GM23248 (cell line): ENCODE results near the gene GSN. TPM values are rescaled to one million over a fixed set of nuclear protein-coding genes. Genes with fewer than 3 reads are reported as not detected.

Experiments
- DNase-seq: peaks from one replicate; pipeline ENCODE4 v3.0.0-alpha.2; 2015
- H2AFZ ChIP-seq: fragments of 200-600 bp; sonication (generic); 2 replicates; pipeline ENCODE4 v1.6.1; 2016; ENCODE audit warnings: antibody characterized with exemption
- H3F3A ChIP-seq: fragments of 200-600 bp; sonication (generic); 2 replicates; pipeline ENCODE4 v1.6.1; 2016; ENCODE audit warnings: mild to moderate bottlenecking, antibody characterized with exemption, mixed run types; ENCODE audit not compliant: insufficient read depth
- H3K27ac ChIP-seq: fragments of 200-600 bp; sonication (generic); 2 replicates; pipeline ENCODE4 v1.5.1; 2016; ENCODE audit warnings: mild to moderate bottlenecking
- H3K27me3 ChIP-seq: fragments of 200-600 bp; sonication (generic); replicated peaks from 2 replicates; pipeline ENCODE4 v1.6.1; 2016; ENCODE audit warnings: mild to moderate bottlenecking; ENCODE audit not compliant: insufficient read depth
- H3K36me3 ChIP-seq: fragments of 200-600 bp; sonication (generic); 2 replicates; pipeline ENCODE4 v1.6.1; 2016; ENCODE audit warnings: low read depth, mild to moderate bottlenecking
- H3K4me1 ChIP-seq: fragments of 200-600 bp; sonication (generic); 2 replicates; pipeline ENCODE4 v1.6.1; 2016; ENCODE audit warnings: mild to moderate bottlenecking; ENCODE audit not compliant: insufficient read depth
- H3K4me2 ChIP-seq: fragments of 200-600 bp; sonication (generic); one replicate; pipeline ENCODE4 v1.6.1; 2016; ENCODE audit warnings: mild to moderate bottlenecking; ENCODE audit not compliant: unreplicated experiment
- H3K4me3 ChIP-seq: fragments of 200-600 bp; sonication (generic); 2 replicates; pipeline ENCODE4 v1.5.1; 2016; ENCODE audit warnings: mild to moderate bottlenecking
- H3K79me2 ChIP-seq: fragments of 200-600 bp; sonication (generic); 2 replicates; pipeline ENCODE4 v1.6.1; 2016; ENCODE audit warnings: mild to moderate bottlenecking; ENCODE audit not compliant: insufficient read depth
- H3K9ac ChIP-seq: fragments of 200-600 bp; sonication (generic); 2 replicates; pipeline ENCODE4 v1.6.1; 2016; ENCODE audit warnings: mild to moderate bottlenecking
- H3K9me2 ChIP-seq: fragments of 200-600 bp; sonication (generic); 2 replicates; pipeline ENCODE4 v1.6.1; 2016; ENCODE audit warnings: mixed run types, mild to moderate bottlenecking, moderate library complexity; ENCODE audit not compliant: insufficient read depth
- H3K9me3 ChIP-seq: fragments of 200-600 bp; sonication (generic); one replicate; pipeline ENCODE4 v1.6.1; 2017; ENCODE audit warnings: low read depth
- H4K20me1 ChIP-seq: fragments of 200-600 bp; sonication (generic); 2 replicates; pipeline ENCODE4 v1.6.0; 2016; ENCODE audit not compliant: insufficient read depth
- EZH2 ChIP-seq: fragments of 200-600 bp; sonication (generic); IDR thresholded peaks from 2 replicates; pipeline ENCODE4 v1.6.1; 2018; ENCODE audit warnings: antibody characterized with exemption, mild to moderate bottlenecking; ENCODE audit not compliant: insufficient read depth, poor library complexity, severe bottlenecking
- EZH2phosphoT487 ChIP-seq: fragments of 200-600 bp; sonication (generic); IDR thresholded peaks from 2 replicates; pipeline ENCODE4 v1.6.1; 2018; ENCODE audit warnings: antibody characterized with exemption, moderate library complexity, mild to moderate bottlenecking, low read depth; ENCODE audit not compliant: insufficient read depth
- WGBS, 2 experiments: methylation state at CpG; one replicate each; pipeline ENCODE4 v1.1.6; 2015 to 2017; ENCODE audit warnings: low lambda C conversion rate in 2 of 2, low coverage in 1 of 2; ENCODE audit errors: missing lambda C conversion rate in 2 of 2; 5-methylcytosine and 5-hydroxymethylcytosine counted together
- in situ Hi-C: fragments of 300-500 bp; cut with MboI; formaldehyde crosslinking; loops from 2 replicates; pipeline ENCODE4 v1.15.0; 2020
- polyA plus RNA-seq: library from polyadenylated mRNA; unstranded; fragments of >200 nt; fragmentation: Nextera tagmentation; extraction: Ambion mirVana; gene quantifications from 2 replicates; pipeline ENCODE4 v1.2.1, GENCODE V29; 2016
- total RNA-seq: library from RNA; depleted of rRNA; stranded (reverse); fragments of >200 nt; shearing (Covaris generic); gene quantifications from 2 replicates; pipeline ENCODE4 v1.2.3, GENCODE V29; 2014

Gene GSN
- total and polyA plus RNA-seq, 2 experiments from 2014 or later, result 258 to 387 TPM

- TF ChIP-seq EZH2phosphoT487, result no peak
- no peak for TF ChIP-seq EZH2
- in situ Hi-C loops, result no loop called here
- H2AFZ ChIP-seq, result peak overlapping the region; percentile 65
These were observed 25.6 kb upstream of the GSN start for GRCh38 chr9:121242219-121242958.

GRCh38 chr9:121242959-121243346, 25.0 kb upstream of the GSN start:
- H3K4me3 ChIP-seq, result no peak overlapping the region
- H2AFZ ChIP-seq, result peak overlapping the region; percentile 65
- H3K27ac ChIP-seq, result peak overlapping the region; percentile 86
- peak; percentile 19 for DNase-seq
- no peaks in the 10 kb centered on the region for H3K27me3 ChIP-seq
- H3K9ac ChIP-seq, result 0 out of 2 replicates have a peak overlapping the region, but pooled peaks have one; percentile 27
- H3K9me3 ChIP-seq, result no peaks in the 10 kb centered on the region
- H3K9me2 ChIP-seq, result no peaks in the 10 kb centered on the region
- in situ Hi-C loops, result no loop called here
- H3F3A ChIP-seq, result peaks cover 43% of the 10 kb centered on the region
- WGBS, 2 experiments, result 31 to 36% methylated on average over 4 of the region's 4 CpGs
- peaks cover 59% of the 10 kb centered on the region for H3K4me1 ChIP-seq
- H4K20me1 ChIP-seq, result no peaks in the 10 kb centered on the region
- H3K36me3 ChIP-seq, result no peaks in the 10 kb centered on the region
- no peaks in the 10 kb centered on the region for H3K79me2 ChIP-seq
- TF ChIP-seq EZH2phosphoT487 (no peak), EZH2 (no peak)
- no peak overlapping the region for H3K4me2 ChIP-seq

More at GRCh38 chr9:121242219-121242958, 25.6 kb upstream of the GSN start:
- Histone ChIP-seq H3K4me1 (peaks cover 53% of the 10 kb centered on the region), H3K9ac (peak overlapping the region; percentile 46), H4K20me1 (no peaks in the 10 kb centered on the region), H3K4me2 (peak overlapping the region; percentile 67), H3K79me2 (no peaks in the 10 kb centered on the region), H3F3A (peaks cover 37% of the 10 kb centered on the region), H3K27ac (peak overlapping the region; percentile 86), H3K36me3 (no peaks in the 10 kb centered on the region), H3K9me2 (no peaks in the 10 kb centered on the region), H3K27me3 (no peaks in the 10 kb centered on the region), H3K4me3 (no peak overlapping the region), H3K9me3 (no peaks in the 10 kb centered on the region)
- WGBS, 2 experiments, result 28 to 33% methylated on average over 5 of the region's 5 CpGs
- DNase-seq, result peak; percentile 90

GRCh38 chr9:121246821-121247561, 21.0 kb upstream of the GSN start:
- H3K9me3 ChIP-seq, result no peaks in the 10 kb centered on the region
- 22 to 24% methylated on average over 11 to 12 of the region's 12 CpGs for WGBS, 2 experiments
- H3K4me3 ChIP-seq, result 0 out of 2 replicates have a peak overlapping the region, but pooled peaks have one; percentile 24
- H4K20me1 ChIP-seq, result no peaks in the 10 kb centered on the region
- DNase-seq, result peak; percentile 95
- H2AFZ ChIP-seq, result peak overlapping the region; percentile 46
- in situ Hi-C loops, result no loop called here
- H3K4me2 ChIP-seq, result peak overlapping the region; percentile 84
- H3K9me2 ChIP-seq, result no peaks in the 10 kb centered on the region
- TF ChIP-seq EZH2, result no peak
- no peak for TF ChIP-seq EZH2phosphoT487
- H3K36me3 ChIP-seq, result no peaks in the 10 kb centered on the region
- no peaks in the 10 kb centered on the region for H3K79me2 ChIP-seq
- peak overlapping the region; percentile 45 for H3K9ac ChIP-seq
- H3K27me3 ChIP-seq, result no peaks in the 10 kb centered on the region
- peak overlapping the region; percentile 87 for H3K27ac ChIP-seq
- peaks cover 33% of the 10 kb centered on the region for H3K4me1 ChIP-seq
- peaks cover 38% of the 10 kb centered on the region for H3F3A ChIP-seq

GRCh38 chr9:121249563-121249962, 18.4 kb upstream of the GSN start:
- Histone ChIP-seq H3K27ac (no peak overlapping the region), H3K4me2 (no peak overlapping the region), H3K4me3 (no peak overlapping the region), H3F3A (peaks cover 25% of the 10 kb centered on the region), H3K36me3 (no peaks in the 10 kb centered on the region), H3K4me1 (peaks cover 19% of the 10 kb centered on the region), H2AFZ (no peak overlapping the region), H4K20me1 (no peaks in the 10 kb centered on the region), H3K79me2 (no peaks in the 10 kb centered on the region), H3K9me2 (no peaks in the 10 kb centered on the region), H3K27me3 (no peaks in the 10 kb centered on the region), H3K9ac (no peak overlapping the region), H3K9me3 (no peaks in the 10 kb centered on the region)
- no peak for DNase-seq
- in situ Hi-C loops, result no loop called here
- TF ChIP-seq EZH2, result no peak
- WGBS, 2 experiments, result 95 to 99% methylated on average over 3 of the region's 3 CpGs
